SK-N-SH treated with all-trans-retinoic acid at 6 μM for 48 hours (cell line): ENCODE results near the gene NOTCH3.

Experiments used
- ATAC-seq: fragments of 200-7000 bp; cut with Tn5 transposase; 3 replicates; pipeline ENCODE4 v1.9.1; 2020; ENCODE audit warnings: mild to moderate bottlenecking, moderate library complexity
- ARNTL ChIP-seq: fragments of 450-650 bp; formaldehyde crosslinking; IDR thresholded peaks from 2 replicates; pipeline ENCODE4 v1.5.0; 2020; ENCODE audit warnings: low read depth, mild to moderate bottlenecking, moderate library complexity, borderline replicate concordance
- BACH2 ChIP-seq: fragments of 250-450 bp; sonication (Bioruptor Pico); IDR thresholded peaks from 2 replicates; pipeline ENCODE4 v1.9.0; 2021; ENCODE audit warnings: mild to moderate bottlenecking, borderline replicate concordance
- CSRNP3 ChIP-seq: fragments of 250-450 bp; sonication (Bioruptor Pico); IDR thresholded peaks from 2 replicates; pipeline ENCODE4 v1.5.1; 2021; ENCODE audit warnings: mild to moderate bottlenecking, moderate library complexity
- ESRRG ChIP-seq: fragments of 250-450 bp; sonication (Bioruptor Pico); IDR thresholded peaks from 2 replicates; pipeline ENCODE4 v1.6.1; 2021; ENCODE audit warnings: mild to moderate bottlenecking
- GLIS3 ChIP-seq: fragments of 250-450 bp; sonication (Bioruptor Pico); IDR thresholded peaks from 2 replicates; pipeline ENCODE4 v1.5.0; 2020; ENCODE audit warnings: mild to moderate bottlenecking, moderate library complexity
- ISL1 ChIP-seq: fragments of 250-450 bp; sonication (Bioruptor Pico); IDR thresholded peaks from 2 replicates; pipeline ENCODE4 v2.1.2; 2022; ENCODE audit warnings: mild to moderate bottlenecking, moderate library complexity
- OSR1 ChIP-seq: fragments of 250-450 bp; sonication (Bioruptor Pico); IDR thresholded peaks from 2 replicates; pipeline ENCODE4 v1.8.0; 2022; ENCODE audit warnings: moderate library complexity, mild to moderate bottlenecking, inconsistent platforms
- PPARA ChIP-seq: fragments of 250-450 bp; sonication (Bioruptor Pico); IDR thresholded peaks from 2 replicates; pipeline ENCODE4 v1.5.0; 2020; ENCODE audit warnings: mild to moderate bottlenecking, borderline replicate concordance
- RARB ChIP-seq: fragments of 250-450 bp; sonication (Bioruptor Pico); IDR thresholded peaks from 2 replicates; pipeline ENCODE4 v1.8.0; 2021; ENCODE audit warnings: mild to moderate bottlenecking, moderate library complexity
- SNAI2 ChIP-seq: fragments of 250-450 bp; sonication (Bioruptor Pico); IDR thresholded peaks from 2 replicates; pipeline ENCODE4 v1.5.0; 2020; ENCODE audit warnings: mild to moderate bottlenecking, moderate library complexity
- TCF4 ChIP-seq: fragments of 250-450 bp; sonication (Bioruptor Pico); IDR thresholded peaks from 2 replicates; pipeline ENCODE4 v1.8.0; 2021; ENCODE audit warnings: mild to moderate bottlenecking, moderate library complexity, borderline replicate concordance
- TOX ChIP-seq: fragments of 250-450 bp; sonication (Bioruptor Pico); IDR thresholded peaks from 2 replicates; pipeline ENCODE4 v1.8.0; 2021; ENCODE audit warnings: mild to moderate bottlenecking, moderate library complexity, borderline replicate concordance
- TSHZ2 ChIP-seq: fragments of 250-450 bp; sonication (Bioruptor Pico); IDR thresholded peaks from 2 replicates; pipeline ENCODE4 v1.5.0; 2020; ENCODE audit warnings: mild to moderate bottlenecking, moderate library complexity
- ZC3H10 ChIP-seq: fragments of 250-450 bp; sonication (Bioruptor Pico); IDR thresholded peaks from 2 replicates; pipeline ENCODE4 v1.5.1; 2021; ENCODE audit warnings: mild to moderate bottlenecking, moderate library complexity
- ZFP30 ChIP-seq: fragments of 450-650 bp; formaldehyde crosslinking; IDR thresholded peaks from 2 replicates; pipeline ENCODE4 v1.5.0; 2022; ENCODE audit warnings: mild to moderate bottlenecking, moderate library complexity
- ZNF565 ChIP-seq: fragments of 450-650 bp; formaldehyde crosslinking; conservative IDR thresholded peaks from 2 replicates; pipeline ENCODE4 v1.5.0; 2020; ENCODE audit warnings: low read depth, mild to moderate bottlenecking, moderate library complexity
- ZNF8 ChIP-seq: fragments of 450-650 bp; formaldehyde crosslinking; IDR thresholded peaks from 2 replicates; pipeline ENCODE4 v1.5.0; 2020; ENCODE audit warnings: mild to moderate bottlenecking, moderate library complexity
- TF ChIP-seq, protein P1 (sequence below): fragments of 250-450 bp; sonication (Bioruptor Pico); IDR thresholded peaks from 2 replicates; pipeline ENCODE4 v1.8.0; 2021; ENCODE audit warnings: low read depth, mild to moderate bottlenecking, moderate library complexity, borderline replicate concordance
- TF ChIP-seq, protein P2 (sequence below): fragments of 250-450 bp; sonication (Bioruptor Pico); IDR thresholded peaks from 2 replicates; pipeline ENCODE4 v1.5.1; 2020; ENCODE audit warnings: low read depth, mild to moderate bottlenecking, moderate library complexity
- TF ChIP-seq, protein P3 (sequence below): fragments of 250-450 bp; sonication (Bioruptor Pico); IDR thresholded peaks from 2 replicates; pipeline ENCODE4 v1.8.0; 2020; ENCODE audit warnings: mild to moderate bottlenecking, moderate library complexity, borderline replicate concordance

Gene NOTCH3

DNA sequence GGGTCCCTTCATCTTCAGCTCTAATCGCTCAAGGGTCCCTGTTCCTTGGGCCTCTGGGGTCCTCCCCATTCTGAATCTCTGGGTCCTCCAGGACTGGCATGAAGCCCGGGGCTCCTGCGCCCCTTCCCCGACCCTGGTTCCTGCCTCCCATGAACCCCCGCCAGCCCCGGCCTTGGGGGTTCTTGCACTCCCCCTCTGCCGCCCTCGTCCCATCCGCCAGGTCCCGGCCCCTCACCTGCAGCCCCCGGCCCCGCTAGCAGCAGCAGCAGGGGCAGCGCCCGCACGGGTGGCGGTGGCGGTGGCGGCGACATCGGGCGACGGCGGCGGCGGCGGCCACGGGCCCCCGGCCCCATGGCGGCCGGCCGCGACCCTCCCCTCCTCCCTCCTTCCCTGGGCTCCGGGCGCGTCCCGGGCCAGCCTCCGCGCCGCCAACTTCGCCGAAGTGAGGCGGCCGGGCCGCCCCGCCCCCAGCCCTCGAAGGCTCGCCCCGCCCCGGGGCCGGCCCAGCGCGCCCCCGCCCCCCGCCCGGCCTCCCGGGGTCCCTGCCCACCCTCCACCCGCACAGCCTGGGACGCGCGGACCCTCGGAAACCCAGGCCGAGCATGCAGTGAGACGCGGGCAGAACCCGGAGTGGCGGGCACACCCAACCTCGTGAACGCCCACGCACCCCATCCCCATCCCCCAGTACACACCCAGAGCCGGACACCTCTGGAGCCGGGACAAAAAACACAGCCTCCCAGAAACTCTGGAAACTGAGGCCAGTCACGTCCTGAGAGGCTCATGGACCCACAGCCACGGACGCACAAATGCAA lies at the start of gene NOTCH3:
NOTCH3 (minus strand) TSS at position 443 of the 812 bp plus-strand sequence; CDS start at position 353, 90 bp downstream.
- peak; percentile 42 for ATAC-seq
- TF ChIP-seq RARB (CRISPR knock-in tag) (no peak), ZFP30 (CRISPR knock-in tag) (no peak), ISL1 (CRISPR knock-in tag) (no peak), PPARA (CRISPR knock-in tag) (no peak)
- TF ChIP-seq, protein P1, sequence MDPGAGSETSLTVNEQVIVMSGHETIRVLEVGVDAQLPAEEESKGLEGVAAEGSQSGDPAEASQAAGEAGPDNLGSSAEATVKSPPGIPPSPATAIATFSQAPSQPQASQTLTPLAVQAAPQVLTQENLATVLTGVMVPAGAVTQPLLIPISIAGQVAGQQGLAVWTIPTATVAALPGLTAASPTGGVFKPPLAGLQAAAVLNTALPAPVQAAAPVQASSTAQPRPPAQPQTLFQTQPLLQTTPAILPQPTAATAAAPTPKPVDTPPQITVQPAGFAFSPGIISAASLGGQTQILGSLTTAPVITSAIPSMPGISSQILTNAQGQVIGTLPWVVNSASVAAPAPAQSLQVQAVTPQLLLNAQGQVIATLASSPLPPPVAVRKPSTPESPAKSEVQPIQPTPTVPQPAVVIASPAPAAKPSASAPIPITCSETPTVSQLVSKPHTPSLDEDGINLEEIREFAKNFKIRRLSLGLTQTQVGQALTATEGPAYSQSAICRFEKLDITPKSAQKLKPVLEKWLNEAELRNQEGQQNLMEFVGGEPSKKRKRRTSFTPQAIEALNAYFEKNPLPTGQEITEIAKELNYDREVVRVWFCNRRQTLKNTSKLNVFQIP (CRISPR knock-in tag) = no peak

GRCh38 chr19:15250640-15250993 lies 49.8 kb upstream of the NOTCH3 start:
- TF ChIP-seq CSRNP3 = no peak
- no peak for TF ChIP-seq ZFP30 (CRISPR knock-in tag)
- no peak for TF ChIP-seq SNAI2 (CRISPR knock-in tag)
- TF ChIP-seq ARNTL = no peak
- no peak for TF ChIP-seq ZNF565 (CRISPR knock-in tag)
- no peak for TF ChIP-seq GLIS3 (CRISPR knock-in tag)
- TF ChIP-seq ZNF8 (CRISPR knock-in tag) = no peak
- TF ChIP-seq RARB (CRISPR knock-in tag) = no peak
- no peak for TF ChIP-seq PPARA (CRISPR knock-in tag)
- no peak for TF ChIP-seq ZC3H10
- no peak for TF ChIP-seq TOX (CRISPR knock-in tag)
- no peak for TF ChIP-seq ISL1 (CRISPR knock-in tag)
- TF ChIP-seq, all 23 proteins: peak for 0
- ATAC-seq = no peak

GRCh38 chr19:15249972-15250639 lies 49.3 kb upstream of the NOTCH3 start:
- peak; percentile 7 for ATAC-seq
- TF ChIP-seq CSRNP3 = no peak
- no peak for TF ChIP-seq GLIS3 (CRISPR knock-in tag)
- TF ChIP-seq ESRRG (CRISPR knock-in tag) = no peak
- no peak for TF ChIP-seq TOX (CRISPR knock-in tag)
- no peak for TF ChIP-seq TSHZ2
- TF ChIP-seq, protein P2, sequence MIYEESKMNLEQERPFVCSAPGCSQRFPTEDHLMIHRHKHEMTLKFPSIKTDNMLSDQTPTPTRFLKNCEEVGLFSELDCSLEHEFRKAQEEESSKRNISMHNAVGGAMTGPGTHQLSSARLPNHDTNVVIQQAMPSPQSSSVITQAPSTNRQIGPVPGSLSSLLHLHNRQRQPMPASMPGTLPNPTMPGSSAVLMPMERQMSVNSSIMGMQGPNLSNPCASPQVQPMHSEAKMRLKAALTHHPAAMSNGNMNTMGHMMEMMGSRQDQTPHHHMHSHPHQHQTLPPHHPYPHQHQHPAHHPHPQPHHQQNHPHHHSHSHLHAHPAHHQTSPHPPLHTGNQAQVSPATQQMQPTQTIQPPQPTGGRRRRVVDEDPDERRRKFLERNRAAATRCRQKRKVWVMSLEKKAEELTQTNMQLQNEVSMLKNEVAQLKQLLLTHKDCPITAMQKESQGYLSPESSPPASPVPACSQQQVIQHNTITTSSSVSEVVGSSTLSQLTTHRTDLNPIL (CRISPR knock-in tag) = no peak
- TF ChIP-seq OSR1 (CRISPR knock-in tag) = no peak
- no peak for TF ChIP-seq PPARA (CRISPR knock-in tag)
- TF ChIP-seq TCF4 = no peak
- TF ChIP-seq, protein P1 (CRISPR knock-in tag) = no peak
- TF ChIP-seq ARNTL = no peak
- TF ChIP-seq BACH2 = no peak
- TF ChIP-seq, protein P3, sequence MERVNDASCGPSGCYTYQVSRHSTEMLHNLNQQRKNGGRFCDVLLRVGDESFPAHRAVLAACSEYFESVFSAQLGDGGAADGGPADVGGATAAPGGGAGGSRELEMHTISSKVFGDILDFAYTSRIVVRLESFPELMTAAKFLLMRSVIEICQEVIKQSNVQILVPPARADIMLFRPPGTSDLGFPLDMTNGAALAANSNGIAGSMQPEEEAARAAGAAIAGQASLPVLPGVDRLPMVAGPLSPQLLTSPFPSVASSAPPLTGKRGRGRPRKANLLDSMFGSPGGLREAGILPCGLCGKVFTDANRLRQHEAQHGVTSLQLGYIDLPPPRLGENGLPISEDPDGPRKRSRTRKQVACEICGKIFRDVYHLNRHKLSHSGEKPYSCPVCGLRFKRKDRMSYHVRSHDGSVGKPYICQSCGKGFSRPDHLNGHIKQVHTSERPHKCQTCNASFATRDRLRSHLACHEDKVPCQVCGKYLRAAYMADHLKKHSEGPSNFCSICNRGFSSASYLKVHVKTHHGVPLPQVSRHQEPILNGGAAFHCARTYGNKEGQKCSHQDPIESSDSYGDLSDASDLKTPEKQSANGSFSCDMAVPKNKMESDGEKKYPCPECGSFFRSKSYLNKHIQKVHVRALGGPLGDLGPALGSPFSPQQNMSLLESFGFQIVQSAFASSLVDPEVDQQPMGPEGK = no peak
- TF ChIP-seq ISL1 (CRISPR knock-in tag) = no peak
- TF ChIP-seq SNAI2 (CRISPR knock-in tag) = no peak
- TF ChIP-seq, all 23 proteins: peak for 0
